Type B pancreatic cell (in vitro differentiated cells): ENCODE measurements around the gene PARP16. TPM values are rescaled to one million over a fixed set of nuclear protein-coding genes. Genes with fewer than 3 reads are reported as not detected.
A peak's percentile ranks its signal among the peaks of the same experiment; 100 is the strongest.

Experiments
- DNase-seq: peaks from one replicate; pipeline ENCODE4 v3.0.0; 2021; ENCODE audit warnings: mixed read lengths; ENCODE audit not compliant: unreplicated experiment; ENCODE audit errors: extremely low spot score
- H3K27ac Mint-ChIP-seq: 2 replicates; pipeline ENCODE4 v1.8.0; 2021; ENCODE audit warnings: mild to moderate bottlenecking, mixed read lengths
- H3K27me3 Mint-ChIP-seq: 2 replicates; pipeline ENCODE4 v1.8.0; 2021; ENCODE audit warnings: mixed read lengths
- H3K36me3 Mint-ChIP-seq: 2 replicates; pipeline ENCODE4 v1.8.0; 2021; ENCODE audit warnings: mixed read lengths
- H3K4me1 Mint-ChIP-seq: one replicate; pipeline ENCODE4 v1.8.0; 2021; ENCODE audit warnings: mixed read lengths; ENCODE audit not compliant: unreplicated experiment
- H3K4me3 Mint-ChIP-seq: 2 replicates; pipeline ENCODE4 v1.8.0; 2021; ENCODE audit warnings: mild to moderate bottlenecking, mixed read lengths
- H3K9me3 Mint-ChIP-seq: 2 replicates; pipeline ENCODE4 v1.8.0; 2021; ENCODE audit warnings: mixed read lengths
- CTCF ChIP-seq: fragments of 200-600 bp; sonication (generic); conservative IDR thresholded peaks from 2 replicates; pipeline ENCODE4 v1.5.0; 2021; ENCODE audit warnings: antibody characterized with exemption, mild to moderate bottlenecking
- total RNA-seq: library from RNA; stranded (reverse); gene quantifications from 2 replicates; pipeline ENCODE4 v1.2.1, GENCODE V29; 2021; ENCODE audit warnings: low replicate concordance

The PARP16 gene
- total RNA-seq, 1 donor from 2014 or later: 12.7 TPM

DNA sequence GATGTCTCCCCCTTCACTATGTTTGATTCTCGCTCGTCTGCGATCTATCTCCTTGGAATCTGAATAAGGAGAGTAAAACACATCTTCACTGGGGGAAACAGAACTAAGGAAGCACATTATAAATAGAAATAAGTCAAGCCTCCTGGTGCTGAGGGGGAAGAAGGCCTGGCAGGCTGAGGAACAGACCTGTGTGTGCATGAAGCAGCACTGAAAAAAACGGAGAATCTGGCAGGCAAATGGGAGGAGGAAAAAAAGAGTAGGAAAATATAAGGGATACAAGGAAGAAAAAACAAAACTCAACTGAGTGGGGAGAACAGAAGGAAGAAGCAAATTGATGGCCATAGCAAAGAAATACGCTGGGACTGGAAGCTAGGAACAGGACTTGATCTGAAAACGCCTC is 25.7 kb downstream of the PARP16 start:
- no peak for TF ChIP-seq CTCF
- no peaks in the 10 kb centered on the region for H3K27me3 Mint-ChIP-seq
- DNase-seq: no peak
- H3K4me1 Mint-ChIP-seq: peaks cover 20% of the 10 kb centered on the region
- H3K4me3 Mint-ChIP-seq: no peak overlapping the region
- H3K27ac Mint-ChIP-seq: no peak overlapping the region
- H3K36me3 Mint-ChIP-seq: peaks cover 36% of the 10 kb centered on the region
- no peaks in the 10 kb centered on the region for H3K9me3 Mint-ChIP-seq

DNA sequence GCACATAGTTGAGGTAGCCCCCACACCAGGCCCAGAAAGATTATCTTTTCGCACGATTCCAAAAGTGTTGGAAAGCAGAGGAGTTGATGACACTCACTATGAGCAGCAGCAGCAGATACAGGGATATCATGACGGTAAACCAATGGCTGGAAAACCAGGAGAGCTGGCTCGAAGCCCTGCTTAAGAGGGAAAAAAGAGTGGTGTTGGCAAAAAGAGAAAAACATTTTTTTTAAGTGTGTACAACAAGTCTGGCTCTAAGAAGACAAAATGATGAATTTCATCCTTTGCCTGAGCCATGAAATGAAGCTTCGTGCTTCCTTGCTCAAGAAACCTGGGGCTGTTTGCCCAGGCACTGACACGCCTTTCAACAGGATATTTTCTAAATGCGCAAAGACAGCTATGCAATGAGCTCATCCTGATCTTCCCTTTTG is 27.3 kb downstream of the PARP16 start:
- H3K9me3 Mint-ChIP-seq: no peaks in the 10 kb centered on the region
- H3K4me1 Mint-ChIP-seq: peaks cover 26% of the 10 kb centered on the region
- H3K4me3 Mint-ChIP-seq: no peak overlapping the region
- DNase-seq: no peak
- no peaks in the 10 kb centered on the region for H3K27me3 Mint-ChIP-seq
- H3K36me3 Mint-ChIP-seq: peaks cover 36% of the 10 kb centered on the region
- H3K27ac Mint-ChIP-seq: no peak overlapping the region
- TF ChIP-seq CTCF: no peak

GRCh38 chr15:65258375-65259262 is 28.1 kb downstream of the PARP16 start:
- Mint-ChIP-seq H3K27ac (no peak overlapping the region), H3K36me3 (peaks cover 40% of the 10 kb centered on the region), H3K4me3 (no peak overlapping the region), H3K27me3 (no peaks in the 10 kb centered on the region), H3K9me3 (no peaks in the 10 kb centered on the region), H3K4me1 (peaks cover 26% of the 10 kb centered on the region)
- no peak for DNase-seq
- no peak for TF ChIP-seq CTCF

DNA sequence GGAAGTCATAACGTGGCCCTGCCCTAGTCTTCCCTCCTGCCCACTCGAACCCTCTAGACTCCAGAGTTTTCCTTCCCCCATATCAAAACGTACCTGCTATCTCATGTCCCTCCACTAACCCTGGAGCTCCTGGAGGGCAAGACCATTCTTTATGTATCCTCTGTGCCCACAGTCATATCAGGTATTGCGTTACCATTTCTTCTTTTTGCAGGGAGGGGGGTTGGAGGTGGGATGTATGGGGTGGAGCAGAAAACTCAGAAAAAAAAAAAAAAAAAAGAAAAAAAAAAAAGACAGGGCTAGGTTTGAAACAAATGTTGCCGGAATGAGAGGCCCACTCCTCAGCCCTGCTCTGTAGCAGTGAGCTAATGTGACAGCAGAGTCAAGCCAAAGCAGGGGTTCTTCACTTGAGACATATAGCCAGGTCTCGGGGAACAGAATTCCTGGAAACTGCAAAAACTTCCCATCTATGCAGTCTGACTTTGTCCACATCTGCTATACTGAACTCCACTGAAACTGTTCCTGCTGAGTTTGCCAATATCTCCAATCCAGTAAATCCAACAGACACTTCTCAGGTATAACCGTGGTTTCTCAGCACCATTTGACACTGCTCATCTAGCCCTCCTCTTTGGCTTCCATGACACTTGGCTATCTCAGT is 31.1 kb downstream of the PARP16 start:
- Mint-ChIP-seq H3K4me1 (peaks cover 26% of the 10 kb centered on the region), H3K9me3 (no peaks in the 10 kb centered on the region), H3K4me3 (no peak overlapping the region), H3K36me3 (peaks cover 29% of the 10 kb centered on the region), H3K27me3 (no peaks in the 10 kb centered on the region), H3K27ac (no peak overlapping the region)
- DNase-seq: no peak
- no peak for TF ChIP-seq CTCF

DNA sequence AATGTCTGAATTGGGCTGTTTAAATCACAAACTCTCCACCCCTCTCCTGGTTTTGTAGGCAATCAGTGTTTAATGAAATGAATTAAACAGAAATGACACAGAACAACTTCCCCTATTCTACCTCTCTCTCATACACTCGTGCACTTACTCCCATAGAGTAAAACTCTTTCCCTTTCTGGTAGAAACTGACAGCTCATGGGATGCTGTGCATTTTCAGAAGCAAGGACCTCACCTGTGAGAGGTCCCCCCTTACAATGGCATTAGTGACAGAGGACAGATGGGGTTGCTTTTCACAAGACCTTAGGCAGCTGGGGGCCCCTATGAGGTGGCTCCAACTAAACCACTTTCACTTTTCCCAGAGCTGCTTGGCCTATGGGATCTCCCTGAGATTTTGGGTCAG is 31.9 kb downstream of the PARP16 start:
- H3K4me1 Mint-ChIP-seq: peaks cover 24% of the 10 kb centered on the region

More for the DNA sequence above, 31.9 kb downstream of the PARP16 start:
- H3K36me3 Mint-ChIP-seq: peaks cover 24% of the 10 kb centered on the region
- no peak for DNase-seq
- H3K27ac Mint-ChIP-seq: peak overlapping the region; percentile 29
- H3K9me3 Mint-ChIP-seq: no peaks in the 10 kb centered on the region
- no peak overlapping the region for H3K4me3 Mint-ChIP-seq
- H3K27me3 Mint-ChIP-seq: no peaks in the 10 kb centered on the region
- TF ChIP-seq CTCF: no peak
